HG03103 (cell line): ENCODE data around the gene HID1.

ENCODE experiments used
- ATAC-seq: cut with Tn5 transposase; IDR thresholded peaks from one replicate; pipeline ENCODE4 v1.9.1; 2021; ENCODE audit warnings: low read depth; ENCODE audit not compliant: unreplicated experiment

Gene HID1

DNA sequence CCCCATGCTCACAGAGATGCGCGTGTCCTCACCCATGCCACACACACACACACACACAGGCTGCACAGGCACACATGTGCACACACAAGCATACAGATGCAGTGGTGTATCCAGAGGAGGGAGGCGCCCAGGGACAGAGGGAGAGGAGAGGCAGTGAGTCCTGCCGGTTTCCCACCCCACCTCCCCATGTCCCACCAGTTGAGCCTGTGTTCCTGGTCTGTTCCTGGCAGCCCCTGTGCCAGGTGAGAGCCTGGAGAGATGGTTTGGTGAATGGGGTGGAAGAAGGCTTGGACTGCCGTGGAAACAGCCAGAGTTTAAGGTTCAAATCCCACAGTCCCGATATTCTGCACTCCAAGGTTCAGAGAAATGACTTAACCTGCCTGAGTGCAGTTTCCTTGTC lies 68.9 kb downstream of the HID1 start:
- no peak for ATAC-seq

GRCh38 chr17:74903034-74903433 lies 69.5 kb downstream of the HID1 start:
- ATAC-seq: no peak

DNA sequence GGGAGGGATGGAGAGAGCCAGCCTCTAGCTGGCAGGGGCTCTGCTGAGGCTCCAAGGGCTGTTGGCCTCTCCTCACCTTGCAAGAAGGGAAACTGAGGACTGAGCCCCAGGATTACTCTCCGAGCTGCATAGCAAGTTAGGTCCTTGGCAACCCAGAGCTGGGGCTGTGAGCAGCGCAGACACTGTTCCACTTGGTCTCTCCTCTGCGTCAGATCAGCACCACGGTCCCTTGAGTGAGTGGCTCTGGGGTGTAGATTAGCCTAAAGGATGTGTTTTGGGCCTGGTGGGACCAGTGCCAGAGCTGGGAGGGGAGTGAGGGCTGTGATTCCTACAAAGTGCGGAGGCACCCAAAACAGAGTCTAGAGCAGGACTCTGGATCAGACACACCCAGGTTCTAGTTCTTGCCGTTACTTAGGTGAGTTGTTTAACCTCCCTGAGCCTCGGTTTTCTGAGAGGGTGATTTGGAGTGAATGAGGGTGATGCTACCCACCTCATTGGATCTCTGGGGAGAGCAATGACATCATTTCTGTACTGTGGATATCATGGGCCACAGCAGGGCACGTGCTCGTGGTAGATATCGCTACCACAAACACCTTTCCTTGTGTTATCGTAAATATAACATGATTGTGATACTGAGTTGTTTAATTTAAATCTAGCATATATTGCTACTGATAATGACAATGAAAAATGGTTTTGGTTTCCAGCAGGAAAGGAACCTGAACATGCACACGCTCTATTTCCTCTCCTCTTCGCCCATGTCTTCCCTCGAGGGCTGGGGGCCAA lies 71.0 kb downstream of the HID1 start:
- no peak for ATAC-seq
